HepG2 (cell line): ENCODE measurements around the gene SCMH1. TPM values are rescaled to one million over a fixed set of nuclear protein-coding genes. Genes with fewer than 3 reads are reported as not detected.

Source experiments
- ATF2 ChIP-seq: sonication (generic); formaldehyde crosslinking; IDR thresholded peaks from 2 replicates; pipeline ENCODE4 v1.4.0; 2020; ENCODE audit warnings: missing genetic modification reagents
- CCDC6 ChIP-seq: sonication (generic); formaldehyde crosslinking; IDR thresholded peaks from 2 replicates; pipeline ENCODE4 v1.8.1; 2022; ENCODE audit warnings: mild to moderate bottlenecking, missing genetic modification reagents, moderate library complexity
- CEBPZ ChIP-seq: IDR thresholded peaks from 2 replicates; pipeline ENCODE4 v1.6.1; 2012; ENCODE audit warnings: low read length, improper control_type of control experiment
- FOXO4 ChIP-seq: sonication (generic); formaldehyde crosslinking; conservative IDR thresholded peaks from 2 replicates; pipeline ENCODE4 v1.8.1; 2023; ENCODE audit warnings: missing genetic modification reagents
- KDM5B ChIP-seq: sonication (generic); formaldehyde crosslinking; IDR thresholded peaks from 2 replicates; pipeline ENCODE4 v1.4.0; 2020; ENCODE audit warnings: missing genetic modification reagents, mild to moderate bottlenecking, borderline replicate concordance
- NR2F1 ChIP-seq, 2 experiments: fragments of 450-650 bp in 1 of 2; formaldehyde crosslinking in 1 of 2; IDR thresholded peaks; 2 replicates each; pipeline versions ENCODE4 v1.5.0 to v1.6.1; 2016 to 2020; ENCODE audit warnings: mild to moderate bottlenecking in 1 of 2, missing compliant biosample characterization in 1 of 2, missing genetic modification reagents in 1 of 2, moderate library complexity in 1 of 2
- PCBP1 ChIP-seq: fragments of 200-400 bp; formaldehyde crosslinking; IDR thresholded peaks from 2 replicates; pipeline ENCODE4 v1.6.1; 2017; ENCODE audit warnings: mild to moderate bottlenecking, low read depth, low read length, borderline replicate concordance
- PRDM10 ChIP-seq: sonication (generic); formaldehyde crosslinking; IDR thresholded peaks from 2 replicates; pipeline ENCODE4 v1.4.0; 2020; ENCODE audit warnings: low read depth, missing genetic modification reagents
- RBM39 ChIP-seq: fragments of 200-400 bp; formaldehyde crosslinking; IDR thresholded peaks from one replicate; pipeline ENCODE4 v1.6.1; 2018; ENCODE audit warnings: antibody characterized with exemption, mild to moderate bottlenecking, low read depth, low read length; ENCODE audit not compliant: poor library complexity, severe bottlenecking
- ZBTB21 ChIP-seq: sonication (generic); formaldehyde crosslinking; IDR thresholded peaks from 2 replicates; pipeline ENCODE4 v1.4.0; 2020; ENCODE audit warnings: missing genetic modification reagents
- ZBTB38 ChIP-seq: sonication (generic); formaldehyde crosslinking; IDR thresholded peaks from 2 replicates; pipeline ENCODE4 v1.5.1; 2020; ENCODE audit warnings: mild to moderate bottlenecking, missing genetic modification reagents
- ZKSCAN5 ChIP-seq: sonication (generic); formaldehyde crosslinking; IDR thresholded peaks from 2 replicates; pipeline ENCODE4 v1.5.1; 2020; ENCODE audit warnings: mild to moderate bottlenecking, missing genetic modification reagents
- ZNF609 ChIP-seq: sonication (generic); formaldehyde crosslinking; IDR thresholded peaks from 2 replicates; pipeline ENCODE4 v1.4.0; 2020; ENCODE audit warnings: mild to moderate bottlenecking, missing genetic modification reagents, borderline replicate concordance
- polyA plus RNA-seq, 8 experiments: library from polyadenylated mRNA; depleted of rRNA in 3 of 8; stranded (reverse) in 7 of 8; unstranded in 1 of 8; fragments of >200 nt; fragmentation: Illumina TruSeq in 4 of 8; extraction: Trizol in 4 of 8; gene quantifications; 2 replicates each; pipeline versions ENCODE4 v1.2.1 to v1.2.3, GENCODE V29; 2011 to 2016; ENCODE audit warnings: low read depth in 4 of 8, missing spikeins in 1 of 8, mixed read lengths in 1 of 8; ENCODE audit not compliant: insufficient read depth in 1 of 8
- total RNA-seq, 5 experiments: library from RNA; depleted of rRNA; stranded (reverse); fragments of >200 nt; fragmentation: Illumina TruSeq; extraction: Trizol; gene quantifications; 2 replicates each; pipeline ENCODE4 v1.2.3, GENCODE V29; 2016; ENCODE audit warnings: low read depth in 1 of 5

SCMH1 gene
- total and polyA plus RNA-seq, 2 of the 13 experiments (the other 11 are each of a cell fraction or from before 2014, with no cell fraction given), result 41.8 to 52.6 TPM

- TF ChIP-seq FOXO4 (CRISPR knock-in tag), result no peak
- no peak for TF ChIP-seq ZNF609 (CRISPR knock-in tag)
- no peak for TF ChIP-seq PCBP1
- no peak for TF ChIP-seq ATF2 (CRISPR knock-in tag)
- no peak for TF ChIP-seq RBM39
- no peak for TF ChIP-seq CEBPZ
- no peak for TF ChIP-seq ZBTB21 (CRISPR knock-in tag)
- no peak for TF ChIP-seq ZBTB38 (CRISPR knock-in tag)
- no peak for TF ChIP-seq CCDC6 (CRISPR knock-in tag)
- no peak for TF ChIP-seq KDM5B
- TF ChIP-seq NR2F1 (CRISPR knock-in tag; IDR thresholded peaks at IDR 0.05), result no peak
- no peak for TF ChIP-seq ZKSCAN5 (CRISPR knock-in tag)
- 0 out of 2 replicates have a peak, but pooled peaks have one; percentile 31 for TF ChIP-seq PRDM10 (CRISPR knock-in tag)
Measured at GRCh38 chr1:41003640-41004220, 238.4 kb downstream of the SCMH1 start (continued).
